SHP77 treated with DMSO at 0.1 percent for 48 hours (cell line): ENCODE results near the gene STK11.
"Not testable (repeated sequence)": the region's sequence is repeated elsewhere in the genome, so short reads cannot be mapped to it uniquely, and the experiment has no call there.

Source experiments
- DNase-seq: peaks from one replicate; lab custom pipeline; 2025; lab: John Stamatoyannopoulos, UW

The STK11 gene

DNA sequence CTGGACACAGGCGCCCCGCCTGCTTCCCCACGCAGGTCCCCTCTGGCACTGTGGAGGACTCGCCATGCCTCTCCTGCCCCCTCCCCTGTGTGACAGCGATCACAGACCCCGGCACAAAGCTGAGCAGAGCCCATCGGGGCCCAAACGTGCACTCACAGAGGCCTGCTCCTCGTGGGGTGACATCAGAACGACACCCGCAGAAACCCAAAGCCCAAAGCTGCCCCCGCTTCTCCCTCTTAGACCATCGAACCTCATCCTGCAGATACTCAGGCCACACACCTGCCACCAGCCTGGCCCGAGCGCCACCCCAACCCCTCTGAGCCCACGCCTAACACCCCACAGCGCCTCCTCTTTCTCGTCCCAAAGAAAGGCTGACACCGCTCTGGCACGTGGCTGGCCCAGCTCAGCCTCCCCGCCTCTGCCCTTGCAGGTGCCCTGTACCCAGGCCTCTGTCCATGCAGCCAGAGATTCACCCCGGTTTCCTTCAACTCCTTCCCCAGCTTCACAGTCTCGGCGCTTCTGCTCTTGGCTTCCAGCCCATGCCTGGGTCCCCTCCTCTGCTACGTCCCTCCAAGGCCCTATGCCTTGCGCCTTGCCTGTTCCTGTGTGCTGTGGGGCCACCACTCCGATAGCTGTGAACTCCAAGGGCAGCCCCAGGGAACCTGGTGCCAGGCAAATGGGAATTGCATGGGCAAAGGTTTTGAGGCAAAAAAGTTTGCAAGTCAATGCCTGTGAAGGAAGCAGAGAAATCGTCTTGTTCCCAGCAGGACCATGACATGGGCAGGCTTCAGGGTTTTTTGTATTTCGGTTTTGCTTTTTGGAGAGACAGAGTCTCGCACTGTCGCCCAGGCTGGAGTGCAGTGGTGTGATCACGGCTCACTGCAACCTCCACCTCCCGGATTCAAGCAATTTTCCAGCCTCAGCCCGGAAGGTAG lies 33.1 kb downstream of the STK11 start:
- DNase-seq, result no peak

DNA sequence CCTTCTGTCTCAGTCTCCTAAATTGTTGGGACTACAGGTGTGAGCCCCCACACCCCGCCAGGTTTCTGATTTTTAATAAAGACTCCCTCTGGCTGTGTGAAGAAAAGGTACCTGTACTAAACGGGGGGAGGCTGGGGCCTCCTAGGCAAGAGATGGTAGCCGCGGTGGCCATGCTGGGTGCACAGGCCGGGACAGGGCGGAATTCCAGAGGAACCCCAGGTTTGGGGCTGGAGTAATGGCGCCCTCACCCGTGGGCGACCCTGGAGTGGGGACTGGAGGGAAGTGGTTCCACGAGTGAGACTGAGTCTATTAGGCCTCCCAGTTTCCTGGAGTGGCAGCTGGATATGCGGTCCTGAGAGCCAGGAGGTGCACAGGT lies 33.8 kb downstream of the STK11 start:
- DNase-seq, result no peak

- peak; percentile 66 for DNase-seq
These were observed 34.5 kb downstream of the STK11 start for GRCh38 chr19:1239796-1240737.

DNA sequence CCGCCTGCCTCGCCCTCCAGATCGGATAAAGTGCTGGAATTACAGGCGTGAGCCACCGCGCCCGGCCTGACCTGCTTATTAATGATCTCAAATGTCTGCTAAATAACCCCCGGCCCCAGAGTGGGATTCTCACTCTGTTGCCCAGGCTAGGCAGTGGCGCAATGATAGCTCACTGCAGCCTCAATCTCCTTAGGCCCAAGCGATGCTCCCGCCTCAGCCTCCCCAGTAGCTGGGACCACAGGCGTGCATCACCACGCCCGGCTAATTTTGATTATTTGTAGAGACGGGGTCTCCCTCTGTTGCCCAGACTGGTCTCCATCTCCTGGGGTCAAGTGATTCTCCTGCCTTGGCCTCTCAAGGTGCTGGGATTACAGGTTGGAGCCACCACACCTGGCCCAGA lies 35.3 kb downstream of the STK11 start:
- no peak for DNase-seq

DNA sequence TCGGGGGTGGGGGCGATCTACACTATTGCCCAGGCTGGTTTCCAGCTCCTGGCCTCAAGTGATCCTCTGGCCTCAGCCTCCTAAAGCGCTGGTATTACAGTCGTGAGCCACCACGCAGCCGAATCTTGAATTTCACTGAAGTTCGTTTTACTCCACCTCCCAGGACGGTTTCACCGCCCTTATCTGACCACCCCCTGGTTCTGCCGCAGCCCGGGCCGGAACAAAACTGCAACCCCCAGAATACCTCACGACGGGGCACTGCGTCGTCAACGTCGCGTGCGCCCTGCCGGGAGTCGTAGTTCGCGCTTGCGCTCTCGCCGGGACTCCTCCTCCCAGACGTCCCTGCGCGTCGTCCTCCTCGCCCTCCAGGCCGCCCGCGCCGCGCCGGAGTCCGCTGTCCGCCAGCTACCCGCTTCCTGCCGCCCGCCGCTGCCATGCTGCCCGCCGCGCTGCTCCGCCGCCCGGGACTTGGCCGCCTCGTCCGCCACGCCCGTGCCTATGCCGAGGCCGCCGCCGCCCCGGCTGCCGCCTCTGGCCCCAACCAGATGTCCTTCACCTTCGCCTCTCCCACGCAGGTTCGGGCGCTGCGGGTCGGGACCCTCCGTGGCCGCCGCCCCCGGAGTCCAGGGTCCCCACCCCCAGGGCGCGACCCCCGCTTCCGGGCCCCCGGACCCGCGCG lies 36.0 kb downstream of the STK11 start, which contains the start of gene ATP5F1D:
Gene ATP5F1D (plus strand): TSS at position 335 of the 679 bp plus-strand sequence. CDS start 100 bp downstream, at position 435.
- DNase-seq, result peak; percentile 65

DNA sequence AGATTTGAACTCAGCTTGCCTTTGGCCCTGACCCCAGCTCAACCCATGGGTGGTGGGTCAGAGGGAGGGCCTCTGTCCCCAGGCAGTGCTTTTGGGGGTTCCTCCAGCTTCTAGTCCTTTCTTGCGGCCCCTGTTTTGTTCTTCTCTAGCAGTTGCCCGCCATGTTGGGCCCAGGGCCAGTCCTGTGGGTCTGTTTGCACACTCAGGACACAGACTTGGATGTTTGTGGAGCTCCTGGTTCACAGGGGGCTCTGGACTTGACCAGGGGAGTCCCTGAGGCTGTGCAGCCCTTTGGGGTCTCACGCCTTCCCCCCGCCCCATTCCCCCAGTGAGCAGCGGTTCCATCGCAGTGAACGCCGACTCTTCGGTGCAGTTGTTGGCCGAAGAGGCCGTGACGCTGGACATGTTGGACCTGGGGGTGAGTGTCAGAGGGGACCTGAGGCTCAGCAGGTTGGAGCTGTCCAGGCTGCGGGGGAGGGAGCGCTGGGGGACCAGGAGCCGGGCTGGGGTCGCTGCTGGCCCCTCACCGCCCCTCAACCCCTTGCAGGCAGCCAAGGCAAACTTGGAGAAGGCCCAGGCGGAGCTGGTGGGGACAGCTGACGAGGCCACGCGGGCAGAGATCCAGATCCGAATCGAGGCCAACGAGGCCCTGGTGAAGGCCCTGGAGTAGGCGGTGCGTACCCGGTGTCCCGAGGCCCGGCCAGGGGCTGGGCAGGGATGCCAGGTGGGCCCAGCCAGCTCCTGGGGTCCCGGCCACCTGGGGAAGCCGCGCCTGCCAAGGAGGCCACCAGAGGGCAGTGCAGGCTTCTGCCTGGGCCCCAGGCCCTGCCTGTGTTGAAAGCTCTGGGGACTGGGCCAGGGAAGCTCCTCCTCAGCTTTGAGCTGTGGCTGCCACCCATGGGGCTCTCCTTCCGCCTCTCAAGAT lies 38.5 kb downstream of the STK11 start:
- no peak for DNase-seq

DNA sequence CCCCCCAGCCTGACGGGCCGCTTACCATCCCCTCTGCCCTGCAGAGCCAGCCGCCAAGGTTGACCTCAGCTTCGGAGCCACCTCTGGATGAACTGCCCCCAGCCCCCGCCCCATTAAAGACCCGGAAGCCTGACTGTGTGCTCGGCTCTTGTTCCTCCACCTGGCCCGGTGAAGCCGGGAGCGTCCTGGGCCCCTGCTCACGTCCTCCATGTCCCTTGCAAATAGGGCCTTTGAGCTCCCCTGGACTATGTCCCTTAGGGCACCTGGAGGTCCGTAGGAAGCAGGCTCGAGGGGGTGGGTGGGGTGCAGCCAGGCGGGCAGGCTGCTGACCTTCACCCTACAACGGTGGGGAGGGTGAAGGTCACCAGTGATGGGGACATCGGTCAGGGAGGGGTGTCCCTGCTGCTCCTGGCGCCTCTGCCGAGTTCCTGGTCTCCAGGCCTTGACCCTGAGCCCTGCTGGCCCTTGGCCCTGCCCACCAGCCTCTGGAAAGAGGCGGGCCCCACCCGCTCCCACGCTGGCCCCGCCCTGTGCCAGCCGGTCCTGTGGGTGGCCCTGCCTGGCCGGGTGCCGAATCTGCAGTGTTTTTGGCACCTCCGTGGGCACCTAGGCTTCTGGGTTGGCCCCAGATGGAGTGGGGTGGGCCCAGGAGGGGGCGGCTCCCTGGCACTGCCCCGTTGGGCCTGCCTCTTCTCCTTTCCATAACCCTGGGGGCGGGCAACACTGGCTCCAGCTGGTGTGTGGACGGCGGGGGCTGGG lies 39.3 kb downstream of the STK11 start:
- DNase-seq, result no peak

DNA sequence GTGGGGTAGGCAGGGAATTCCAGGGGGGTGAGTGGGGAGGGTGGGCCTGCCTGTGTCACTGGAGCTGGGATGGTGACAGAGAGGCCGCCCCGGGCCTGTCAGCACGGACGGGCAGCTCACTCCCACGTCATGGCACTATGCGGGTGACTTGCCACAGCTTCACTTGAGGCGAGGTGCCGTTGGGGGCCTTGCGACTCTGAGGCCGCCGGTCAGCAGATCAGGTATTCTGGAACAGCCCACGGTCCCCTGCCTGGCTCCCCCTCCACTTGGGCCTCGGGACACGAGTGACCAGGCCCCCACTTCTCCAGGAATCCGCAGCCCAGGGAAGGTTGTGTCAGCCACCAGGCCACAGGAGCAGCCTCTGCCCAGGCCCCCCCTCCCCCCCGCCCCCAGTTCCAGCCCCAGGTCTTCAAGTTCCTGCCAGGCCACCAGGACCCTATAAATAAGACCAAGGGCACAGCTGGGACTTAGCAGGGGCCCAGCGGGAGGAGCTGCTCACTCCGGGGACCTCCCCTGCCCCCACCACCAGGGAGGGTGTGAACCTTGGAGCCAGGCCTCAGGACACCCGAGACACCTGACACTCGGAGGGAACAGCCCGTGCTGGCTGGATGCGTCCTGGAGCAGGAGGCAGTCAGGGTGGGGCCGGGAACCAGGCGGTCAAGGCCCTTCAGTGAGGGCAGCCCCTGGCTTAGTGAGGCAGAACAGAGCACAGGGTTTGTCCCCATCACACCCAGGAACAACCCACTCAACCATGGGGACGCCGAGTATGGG lies 40.1 kb downstream of the STK11 start:
- DNase-seq, result no peak

GRCh38 chr19:1246265-1247087 lies 40.9 kb downstream of the STK11 start:
- DNase-seq, result not testable (repeated sequence)

DNA sequence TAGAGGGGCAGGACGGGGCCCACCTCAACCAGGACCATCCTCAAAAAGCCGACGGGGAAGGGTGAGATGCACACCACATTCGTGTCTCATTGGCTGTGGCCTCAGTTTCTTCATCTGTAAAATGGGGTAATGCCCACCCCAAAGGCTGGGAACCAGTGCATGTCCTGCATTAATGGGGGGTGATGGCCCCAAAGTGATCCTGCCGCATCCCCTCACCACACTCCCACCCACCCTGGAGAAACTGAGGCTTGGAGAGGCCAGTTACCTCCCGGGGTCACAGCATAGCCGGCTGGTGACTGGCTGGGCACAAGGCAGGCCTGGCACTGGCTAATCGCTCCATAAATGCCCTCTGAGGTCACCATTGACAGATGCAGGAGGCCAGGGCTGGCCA lies 42.2 kb downstream of the STK11 start:
- no peak for DNase-seq

DNA sequence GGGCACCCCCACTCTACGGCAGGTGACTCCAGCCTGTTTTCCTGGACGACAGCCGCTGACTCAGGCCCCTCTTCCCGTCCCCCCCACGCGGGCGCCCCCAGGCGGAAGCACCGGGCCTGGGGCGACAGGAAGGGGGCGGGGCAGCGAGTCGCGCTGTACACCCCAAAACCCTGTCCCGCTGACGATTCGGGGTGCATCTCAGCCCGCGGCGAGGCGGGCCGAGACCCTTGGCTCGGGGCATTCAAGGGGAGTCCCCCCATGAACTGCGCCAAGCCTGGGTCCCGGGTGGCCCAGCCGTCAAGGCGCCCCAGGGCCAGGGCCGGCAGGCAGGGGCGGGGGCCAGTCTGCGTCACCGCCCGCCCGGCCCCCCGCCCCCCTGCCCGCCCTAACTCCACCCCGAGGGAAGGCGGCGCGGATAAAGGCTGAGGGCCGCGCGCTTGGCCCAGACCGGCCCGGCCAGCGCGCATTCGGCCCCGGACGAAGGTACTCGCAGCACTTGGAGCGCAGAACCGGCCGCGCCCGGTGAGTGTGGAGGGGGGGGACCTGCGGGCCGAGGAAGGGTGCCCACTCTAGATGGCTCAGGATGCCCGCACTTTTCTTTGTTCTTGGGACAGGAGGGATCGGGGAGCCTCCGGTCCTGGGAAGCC lies 42.7 kb downstream of the STK11 start, which contains the start of gene MIDN:
Gene MIDN (plus strand): TSS at position 445 of the 647 bp plus-strand sequence. CDS start 1,714 bp downstream, outside the sequence.
- DNase-seq, result no peak

DNA sequence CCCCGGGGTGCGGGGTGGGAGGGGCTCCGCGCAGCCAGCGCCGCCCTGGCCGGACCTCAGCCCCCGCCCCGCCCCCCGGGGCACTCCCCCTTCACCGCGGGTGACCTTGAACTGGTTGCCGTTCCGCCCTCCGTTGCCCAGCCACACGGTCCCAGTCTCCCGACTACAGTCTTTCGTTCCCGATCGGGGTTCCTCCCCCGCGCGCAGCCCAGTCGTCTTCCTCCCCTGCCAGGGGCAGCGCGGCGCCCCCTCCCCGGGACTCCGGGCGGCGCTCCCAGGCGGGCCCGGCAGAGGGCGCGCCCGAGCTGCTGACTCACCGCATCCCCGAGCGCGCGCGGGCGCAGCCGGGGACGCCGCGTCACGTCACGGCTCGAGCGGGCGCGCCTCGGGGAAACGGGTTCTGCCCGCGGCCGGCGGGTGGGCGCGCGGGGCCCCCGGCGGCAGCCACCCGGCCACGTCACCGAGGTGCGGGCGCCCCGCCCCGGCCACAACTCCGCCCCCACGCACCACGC lies 43.3 kb downstream of the STK11 start:
- DNase-seq, result no peak

DNA sequence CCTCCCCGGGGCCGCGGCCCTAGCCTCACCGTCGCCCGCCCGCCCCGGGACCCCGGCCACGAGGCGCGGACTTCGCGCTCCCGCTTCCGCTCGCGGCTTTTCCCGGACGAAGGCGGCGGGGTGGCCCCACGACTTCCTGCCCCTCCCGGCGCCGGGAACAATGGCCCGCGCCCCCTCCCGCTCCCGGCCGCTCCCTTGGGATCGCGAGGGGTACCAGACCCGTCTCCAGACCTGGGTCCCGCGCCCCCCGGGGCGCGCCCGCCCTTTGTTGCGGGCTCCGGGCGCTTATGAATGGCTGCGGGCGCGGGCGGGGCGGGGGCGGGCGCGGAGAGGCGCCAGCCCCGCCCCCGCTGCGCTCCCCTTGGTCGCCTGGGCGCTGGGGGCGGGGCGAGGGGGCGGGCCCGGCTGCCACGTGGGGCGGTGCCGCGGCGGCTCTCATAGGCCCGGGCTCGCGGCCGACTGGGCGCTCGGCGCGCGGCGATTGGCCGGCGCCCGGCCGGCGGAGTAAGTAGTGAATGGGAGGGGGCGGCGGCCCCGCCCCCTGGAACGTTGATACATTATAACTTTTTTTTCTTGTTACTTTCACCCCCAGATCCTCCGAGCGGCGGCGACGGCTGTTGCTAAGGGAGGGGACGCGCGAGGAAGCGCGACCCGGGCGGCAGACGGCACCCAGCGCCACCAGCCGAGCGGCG lies 43.9 kb downstream of the STK11 start:
- DNase-seq, result peak; percentile 83

DNA sequence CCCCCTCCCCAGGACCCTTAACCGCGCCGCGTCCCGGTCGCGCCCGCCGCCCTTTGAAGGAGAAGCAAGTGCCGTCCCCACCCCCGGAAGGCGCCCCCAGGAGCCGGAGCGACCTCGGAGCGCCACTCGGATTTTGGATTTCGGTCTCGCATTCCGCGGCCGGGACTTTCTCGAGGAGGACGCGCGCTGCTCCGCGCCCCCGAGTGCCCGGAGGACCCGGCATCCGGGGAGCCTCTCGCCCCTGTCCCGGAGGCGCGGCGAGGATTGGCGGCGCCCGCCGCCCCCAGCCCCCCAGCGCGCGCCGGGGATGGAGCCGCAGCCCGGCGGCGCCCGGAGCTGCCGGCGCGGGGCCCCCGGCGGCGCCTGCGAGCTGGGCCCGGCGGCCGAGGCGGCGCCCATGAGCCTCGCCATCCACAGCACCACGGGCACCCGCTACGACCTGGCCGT lies 44.4 kb downstream of the STK11 start:
- no peak for DNase-seq

GRCh38 chr19:1250437-1251260 lies 45.1 kb downstream of the STK11 start:
- no peak for DNase-seq
